HEK293 (cell line): ENCODE results near the gene ZGLP1.
A peak's percentile ranks its signal among the peaks of the same experiment; 100 is the strongest.

Experiments used
- CTCF ChIA-PET: fragments of 350-600 bp; formaldehyde crosslinking; extraction: SDS; loops from one replicate; lab custom pipeline; 2021; ENCODE audit warnings: antibody characterized with exemption; lab: Yijun Ruan, JAX
- POLR2A ChIA-PET: fragments of 300-600 bp; formaldehyde crosslinking; extraction: SDS; loops from one replicate; lab custom pipeline; 2020; ENCODE audit warnings: antibody characterized with exemption, inconsistent platforms; lab: Yijun Ruan, JAX
- H3K27ac ChIP-seq: fragments of 200-500 bp; sonication (Bioruptor generic); 2 replicates; pipeline ENCODE4 v1.5.1; 2014; ENCODE audit warnings: low read depth, low read length, control low read depth, inconsistent platforms; ENCODE audit errors: extremely low read depth
- H3K36me3 ChIP-seq, 2 experiments: fragments of 200-500 bp in 1 of 2; sonication (Bioruptor generic) in 1 of 2; 1 replicate in 1 of 2; 2 replicates in 1 of 2; pipeline ENCODE4 v1.5.1; 2014 to 2017; ENCODE audit warnings: inconsistent platforms in 2 of 2, low read length in 2 of 2; ENCODE audit not compliant: control insufficient read depth in 2 of 2, insufficient read depth in 1 of 2
- H3K4me1 ChIP-seq: fragments of 200-500 bp; sonication (Bioruptor generic); 2 replicates; pipeline ENCODE4 v1.5.1; 2014; ENCODE audit warnings: mild to moderate bottlenecking, low read length, inconsistent platforms; ENCODE audit not compliant: control insufficient read depth, insufficient read depth
- H3K4me3 ChIP-seq: 2 replicates; pipeline ENCODE4 v1.5.1; 2011; ENCODE audit warnings: low read depth, mild to moderate bottlenecking, control low read depth, low read length, moderate library complexity
- H3K9me3 ChIP-seq: fragments of 200-500 bp; sonication (Bioruptor generic); 2 replicates; pipeline ENCODE4 v1.5.1; 2014; ENCODE audit warnings: low read depth, low read length, inconsistent platforms; ENCODE audit not compliant: control insufficient read depth, insufficient read depth
- FEZF1 ChIP-seq: fragments of 450-650 bp; formaldehyde crosslinking; IDR thresholded peaks from 2 replicates; pipeline ENCODE4 v1.5.1; 2016; ENCODE audit warnings: missing biosample characterization, missing genetic modification characterization
- GLI2 ChIP-seq: fragments of 450-650 bp; formaldehyde crosslinking; IDR thresholded peaks from 2 replicates; pipeline ENCODE4; 2017; ENCODE audit warnings: missing biosample characterization, missing genetic modification characterization, low read depth, borderline replicate concordance
- KLF1 ChIP-seq: fragments of 450-650 bp; formaldehyde crosslinking; IDR thresholded peaks from 2 replicates; pipeline ENCODE4 v1.5.1; 2016; ENCODE audit warnings: missing biosample characterization, missing genetic modification characterization
- KLF17 ChIP-seq: fragments of 450-650 bp; formaldehyde crosslinking; IDR thresholded peaks from 2 replicates; pipeline ENCODE4 v1.5.1; 2016; ENCODE audit warnings: missing biosample characterization, missing genetic modification characterization
- PATZ1 ChIP-seq: fragments of 450-650 bp; formaldehyde crosslinking; IDR thresholded peaks from 2 replicates; pipeline ENCODE4 v1.5.1; 2016; ENCODE audit warnings: missing biosample characterization, missing genetic modification characterization
- YY2 ChIP-seq: fragments of 450-650 bp; formaldehyde crosslinking; IDR thresholded peaks from 2 replicates; pipeline ENCODE4 v1.5.1; 2016; ENCODE audit warnings: missing biosample characterization, missing genetic modification characterization
- ZIC2 ChIP-seq: fragments of 450-650 bp; formaldehyde crosslinking; IDR thresholded peaks from 2 replicates; pipeline ENCODE4 v1.5.1; 2016; ENCODE audit warnings: missing biosample characterization, missing genetic modification characterization
- ZNF10 ChIP-seq: fragments of 450-650 bp; formaldehyde crosslinking; IDR thresholded peaks from 2 replicates; pipeline ENCODE4 v1.5.1; 2017; ENCODE audit warnings: missing biosample characterization, missing genetic modification characterization
- ZNF132 ChIP-seq: fragments of 450-650 bp; formaldehyde crosslinking; IDR thresholded peaks from 2 replicates; pipeline ENCODE4 v1.5.1; 2017; ENCODE audit warnings: missing biosample characterization, missing genetic modification characterization, borderline replicate concordance
- ZNF138 ChIP-seq: fragments of 450-650 bp; formaldehyde crosslinking; IDR thresholded peaks from 2 replicates; pipeline ENCODE4 v1.5.1; 2016; ENCODE audit warnings: missing biosample characterization, missing genetic modification characterization, borderline replicate concordance
- ZNF155 ChIP-seq: fragments of 450-650 bp; formaldehyde crosslinking; IDR thresholded peaks from 2 replicates; pipeline ENCODE4 v1.5.1; 2016; ENCODE audit warnings: missing biosample characterization, missing genetic modification characterization
- ZNF175 ChIP-seq: fragments of 450-650 bp; formaldehyde crosslinking; IDR thresholded peaks from 2 replicates; pipeline ENCODE4 v1.5.1; 2016; ENCODE audit warnings: missing biosample characterization, missing genetic modification characterization
- ZNF211 ChIP-seq: fragments of 450-650 bp; formaldehyde crosslinking; IDR thresholded peaks from 2 replicates; pipeline ENCODE4 v1.5.1; 2016; ENCODE audit warnings: low read depth, missing biosample characterization, missing genetic modification characterization
- ZNF266 ChIP-seq: fragments of 450-650 bp; formaldehyde crosslinking; IDR thresholded peaks from 2 replicates; pipeline ENCODE4 v1.5.1; 2016; ENCODE audit warnings: missing biosample characterization, missing genetic modification characterization, low read depth
- ZNF292 ChIP-seq: fragments of 450-650 bp; formaldehyde crosslinking; IDR thresholded peaks from 2 replicates; pipeline ENCODE4 v1.5.1; 2016; ENCODE audit warnings: low read depth, missing biosample characterization, missing genetic modification characterization, borderline replicate concordance
- ZNF354C ChIP-seq: fragments of 450-650 bp; formaldehyde crosslinking; IDR thresholded peaks from 2 replicates; pipeline ENCODE4 v1.5.1; 2016; ENCODE audit warnings: missing biosample characterization, missing genetic modification characterization, low read depth, borderline replicate concordance
- ZNF398 ChIP-seq: fragments of 450-650 bp; formaldehyde crosslinking; IDR thresholded peaks from 2 replicates; pipeline ENCODE4 v1.5.1; 2017; ENCODE audit warnings: missing biosample characterization, missing genetic modification characterization
- ZNF426 ChIP-seq: fragments of 450-650 bp; formaldehyde crosslinking; IDR thresholded peaks from 2 replicates; pipeline ENCODE4 v1.5.1; 2017; ENCODE audit warnings: missing biosample characterization, missing genetic modification characterization, mild to moderate bottlenecking, inconsistent platforms, moderate library complexity
- ZNF48 ChIP-seq: fragments of 450-650 bp; formaldehyde crosslinking; IDR thresholded peaks from 2 replicates; pipeline ENCODE4 v1.5.1; 2016; ENCODE audit warnings: missing biosample characterization, missing genetic modification characterization
- ZNF510 ChIP-seq: fragments of 450-650 bp; formaldehyde crosslinking; IDR thresholded peaks from 2 replicates; pipeline ENCODE4 v1.5.1; 2018; ENCODE audit warnings: mild to moderate bottlenecking, missing genetic modification characterization, missing biosample characterization; ENCODE audit not compliant: insufficient replicate concordance
- ZNF521 ChIP-seq: fragments of 450-650 bp; formaldehyde crosslinking; IDR thresholded peaks from 2 replicates; pipeline ENCODE4 v1.5.1; 2017; ENCODE audit warnings: missing biosample characterization, mild to moderate bottlenecking, missing genetic modification characterization
- ZNF555 ChIP-seq: fragments of 450-650 bp; formaldehyde crosslinking; conservative IDR thresholded peaks from 2 replicates; pipeline ENCODE4 v1.5.1; 2017; ENCODE audit warnings: missing biosample characterization, mild to moderate bottlenecking, missing genetic modification characterization, inconsistent platforms
- ZNF626 ChIP-seq: fragments of 450-650 bp; sonication (Bioruptor Pico); formaldehyde crosslinking; IDR thresholded peaks from 2 replicates; pipeline ENCODE4 v1.5.1; 2018; ENCODE audit warnings: missing biosample characterization, missing genetic modification characterization, inconsistent platforms
- ZNF629 ChIP-seq: fragments of 450-650 bp; formaldehyde crosslinking; IDR thresholded peaks from 2 replicates; pipeline ENCODE4 v1.5.1; 2017; ENCODE audit warnings: missing biosample characterization, missing genetic modification characterization

ZGLP1 gene

GRCh38 chr19:10332158-10332964, 22.7 kb upstream of the ZGLP1 start:
- Histone ChIP-seq H3K9me3 (no peaks in the 10 kb centered on the region), H3K4me1 (no peaks in the 10 kb centered on the region), H3K4me3 (peak overlapping the region; percentile 92)
- TF ChIP-seq ZNF48 (tag by site-specific recombination) (no peak), ZNF138 (tag by site-specific recombination) (no peak), ZNF426 (tag by site-specific recombination) (no peak), ZIC2 (tag by site-specific recombination) (peak; percentile 44; the same call in 1 of the 2 replicates), ZNF521 (tag by site-specific recombination) (no peak), YY2 (tag by site-specific recombination) (no peak), ZNF132 (no peak), ZNF211 (tag by site-specific recombination) (no peak)
- TF ChIP-seq, all 188 proteins: peak for 1
- peak overlapping the region; percentile 78; the same call in 1 of the 2 replicates for H3K27ac ChIP-seq
- peaks cover 10 to 46% of the 10 kb centered on the region in 2 experiments; a peak in 2 of 3 replicates for H3K36me3 ChIP-seq
- POLR2A ChIA-PET, result interaction anchor here (0.6 to 2.9 kb wide), 6 partner anchors 8 to 48 kb away, joined by 4 to 32 read pairs (median 12); partner anchors contain the start of genes ICAM5 and TYK2
- CTCF ChIA-PET, result interaction anchor here (1.3 to 2.8 kb wide), 3 partner anchors 56 to 73 kb away, joined by 5 to 19 read pairs (median 12); no protein-coding TSS in a partner anchor

GRCh38 chr19:10329555-10329954, 19.9 kb upstream of the ZGLP1 start:
- ChIA-PET POLR2A (interaction anchor here (0.6 to 1.3 kb wide), 3 partner anchors 13 to 51 kb away, joined by 3 to 5 read pairs (median 4); partner anchors contain the start of gene TYK2), CTCF (no interaction called here)
- Histone ChIP-seq H3K4me1 (no peaks in the 10 kb centered on the region), H3K9me3 (no peaks in the 10 kb centered on the region), H3K4me3 (no peak overlapping the region), H3K27ac (no peak overlapping the region), H3K36me3 (peaks cover 35 to 72% of the 10 kb centered on the region in 2 experiments; a peak in 2 of 3 replicates)
- no peak for TF ChIP-seq ZNF292 (tag by site-specific recombination)
- TF ChIP-seq ZNF155, result no peak
- peak; percentile 74; the same call in 1 of the 2 replicates for TF ChIP-seq ZNF10 (tag by site-specific recombination)
- no peak for TF ChIP-seq FEZF1

- Histone ChIP-seq H3K4me1 (no peaks in the 10 kb centered on the region), H3K9me3 (no peaks in the 10 kb centered on the region), H3K4me3 (no peak overlapping the region), H3K27ac (no peak overlapping the region), H3K36me3 (peaks cover 40 to 80% of the 10 kb centered on the region in 2 experiments; a peak in 2 of 3 replicates)
- ChIA-PET POLR2A (interaction anchor here (0.7 to 0.9 kb wide), 2 partner anchors 53 to 568 kb away, joined by 3 to 4 read pairs; no protein-coding TSS in a partner anchor), CTCF (no interaction called here)
- no peak for TF ChIP-seq PATZ1
- no peak for TF ChIP-seq ZNF398 (tag by site-specific recombination)
- no peak for TF ChIP-seq ZNF354C (tag by site-specific recombination)
- TF ChIP-seq GLI2, result no peak
- TF ChIP-seq ZNF629, result no peak
- TF ChIP-seq ZNF155, result no peak
- no peak for TF ChIP-seq ZNF266 (tag by site-specific recombination)
- no peak for TF ChIP-seq ZNF510
- TF ChIP-seq ZNF555 (tag by site-specific recombination), result no peak
- TF ChIP-seq ZNF175 (tag by site-specific recombination), result no peak
- TF ChIP-seq ZNF48 (tag by site-specific recombination), result no peak
- no peak for TF ChIP-seq KLF1
- TF ChIP-seq KLF17 (tag by site-specific recombination), result no peak
- no peak for TF ChIP-seq ZNF626
Observed at GRCh38 chr19:10328558-10329429, 19.2 kb upstream of the ZGLP1 start.
